ENCODE measurements around the gene CUL9.
A peak's percentile ranks its signal among the peaks of the same experiment; 100 is the strongest.

The CUL9 gene

DNA sequence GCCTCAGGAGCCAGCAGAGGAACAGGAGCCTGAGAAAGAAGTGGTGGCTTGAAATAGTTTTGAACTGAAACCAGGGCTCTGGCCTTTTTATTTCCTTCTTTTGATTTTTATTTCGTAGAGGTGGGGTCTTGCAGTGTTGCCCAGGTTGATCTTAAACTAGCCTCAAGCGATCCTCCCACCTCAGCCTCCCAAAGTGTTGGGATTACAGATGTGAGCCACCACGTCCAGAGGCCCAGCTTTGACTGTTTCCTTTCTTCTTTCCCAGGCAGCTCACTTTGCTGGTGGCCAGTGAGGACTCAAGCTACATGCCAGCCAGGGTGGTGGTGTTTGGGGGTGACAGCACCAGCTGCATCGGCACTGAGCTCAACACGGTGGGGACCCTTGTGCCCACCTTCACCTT lies 20.5 kb downstream of the CUL9 start:
- DNase-seq, result no peak

- no peak for DNase-seq
Measured at GRCh38 chr6:43203029-43203717, 21.2 kb downstream of the CUL9 start.

DNA sequence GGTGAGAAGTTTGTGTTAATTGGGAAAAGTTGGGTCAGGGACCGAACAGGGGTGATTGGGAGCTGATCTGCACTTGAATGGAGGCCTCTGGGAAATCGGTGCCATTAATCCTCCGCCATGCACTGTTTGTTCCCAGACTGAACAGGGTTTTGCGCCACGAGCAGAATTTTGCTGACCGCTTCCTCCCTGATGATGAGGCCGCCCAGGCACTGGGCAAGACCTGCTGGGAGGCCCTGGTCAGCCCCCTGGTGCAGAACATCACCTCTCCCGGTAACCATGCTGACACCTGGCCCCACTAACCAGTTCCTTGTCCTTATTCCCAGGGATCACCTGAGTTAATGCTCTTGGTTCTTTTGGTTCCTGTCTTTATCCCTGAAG lies 21.7 kb downstream of the CUL9 start:
- no peak for DNase-seq

DNA sequence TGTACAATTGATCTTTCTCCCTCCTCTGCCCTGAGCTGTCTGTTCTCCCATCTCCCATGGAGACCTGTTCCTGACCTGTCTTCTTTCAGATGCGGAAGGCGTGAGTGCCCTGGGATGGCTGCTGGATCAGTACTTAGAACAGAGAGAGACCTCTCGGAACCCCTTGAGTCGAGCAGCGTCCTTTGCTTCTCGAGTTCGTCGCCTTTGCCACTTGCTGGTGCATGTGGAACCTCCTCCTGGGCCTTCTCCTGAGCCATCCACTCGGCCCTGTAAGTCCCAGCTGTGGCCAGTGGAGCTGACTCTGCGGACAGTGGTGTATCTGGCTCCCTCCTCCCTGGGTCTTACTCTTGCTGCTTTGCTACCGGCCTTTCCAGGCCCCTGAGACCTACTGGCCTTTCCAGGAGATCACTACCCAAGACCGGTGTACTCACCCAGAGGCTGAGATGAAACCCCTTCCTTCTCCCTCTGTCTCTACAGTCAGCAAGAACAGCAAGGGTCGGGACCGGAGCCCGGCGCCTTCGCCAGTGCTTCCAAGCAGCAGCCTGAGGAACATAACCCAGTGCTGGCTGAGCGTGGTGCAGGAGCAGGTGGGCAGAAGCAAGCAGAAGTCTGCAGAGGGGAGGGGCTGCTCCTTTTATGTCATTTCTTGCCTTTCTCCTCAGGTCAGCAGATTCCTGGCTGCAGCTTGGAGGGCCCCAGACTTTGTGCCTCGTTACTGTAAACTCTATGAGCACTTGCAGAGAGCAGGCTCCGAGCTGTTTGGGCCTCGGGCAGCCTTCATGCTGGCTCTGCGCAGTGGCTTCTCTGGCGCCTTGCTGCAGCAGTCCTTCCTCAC lies 22.5 kb downstream of the CUL9 start:
- DNase-seq, result no peak

GRCh38 chr6:43205849-43206248 lies 23.9 kb downstream of the CUL9 start:
- DNase-seq, result no peak

GRCh38 chr6:43207286-43207685 lies 25.3 kb downstream of the CUL9 start:
- DNase-seq, result no peak

DNA sequence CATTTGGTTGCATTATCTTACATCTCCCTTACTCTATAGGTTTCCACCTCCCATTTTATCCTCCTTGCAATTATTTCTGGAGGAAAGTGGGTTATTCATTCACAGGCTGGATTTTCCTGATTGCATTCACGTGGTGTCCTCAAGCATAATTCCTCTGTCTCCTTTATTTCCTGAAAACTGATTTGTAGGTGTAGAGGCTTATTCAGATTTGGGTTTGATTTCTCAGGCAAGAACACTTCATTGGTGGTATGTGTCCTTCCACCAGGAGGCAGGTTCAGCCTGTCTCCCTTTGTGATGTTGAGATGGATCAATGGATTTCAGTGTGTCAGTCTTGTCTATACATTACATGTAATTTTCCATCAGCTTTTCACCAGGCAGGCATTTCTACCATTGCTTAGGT lies 30.0 kb downstream of the CUL9 start:
- no peak for DNase-seq

- DNase-seq, result no peak
Measured at GRCh38 chr6:43213431-43213830, 31.4 kb downstream of the CUL9 start.

GRCh38 chr6:43215066-43215465 lies 33.1 kb downstream of the CUL9 start:
- no peak for DNase-seq

DNA sequence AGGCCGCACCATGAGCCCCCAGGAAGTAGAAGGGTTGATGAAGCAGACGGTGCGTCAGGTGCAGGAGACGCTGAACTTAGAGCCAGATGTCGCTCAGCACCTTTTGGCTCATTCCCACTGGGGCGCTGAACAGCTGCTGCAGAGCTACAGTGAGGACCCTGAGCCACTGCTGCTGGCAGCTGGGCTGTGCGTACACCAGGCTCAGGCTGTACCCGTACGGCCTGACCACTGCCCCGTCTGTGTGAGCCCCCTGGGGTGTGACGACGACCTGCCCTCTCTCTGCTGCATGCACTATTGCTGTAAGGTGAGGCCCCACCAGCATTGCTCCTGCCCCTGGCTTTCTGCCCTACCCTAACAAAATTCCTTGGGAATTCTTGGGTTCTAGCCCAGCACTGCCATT lies 34.2 kb downstream of the CUL9 start:
- DNase-seq, result no peak

DNA sequence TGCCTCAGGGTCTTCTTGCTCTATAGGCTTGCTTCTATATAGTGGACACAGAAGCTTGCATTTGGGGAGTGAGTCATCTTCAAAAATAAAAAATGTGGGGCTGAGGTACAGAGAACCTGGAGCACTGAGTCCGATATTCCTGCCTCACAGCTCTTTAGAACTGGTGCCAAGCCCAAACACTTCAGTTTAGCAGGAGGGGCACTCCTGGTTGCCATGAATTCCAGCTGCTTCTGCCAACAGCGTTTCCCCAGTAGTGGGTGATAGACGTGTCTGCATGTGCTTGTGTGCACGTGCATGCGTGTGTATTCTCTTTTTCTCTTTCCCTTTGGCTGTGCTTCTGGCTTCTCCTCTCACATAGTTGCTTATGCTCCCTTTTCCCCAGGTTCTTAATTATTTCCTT lies 35.4 kb downstream of the CUL9 start:
- no peak for DNase-seq

DNA sequence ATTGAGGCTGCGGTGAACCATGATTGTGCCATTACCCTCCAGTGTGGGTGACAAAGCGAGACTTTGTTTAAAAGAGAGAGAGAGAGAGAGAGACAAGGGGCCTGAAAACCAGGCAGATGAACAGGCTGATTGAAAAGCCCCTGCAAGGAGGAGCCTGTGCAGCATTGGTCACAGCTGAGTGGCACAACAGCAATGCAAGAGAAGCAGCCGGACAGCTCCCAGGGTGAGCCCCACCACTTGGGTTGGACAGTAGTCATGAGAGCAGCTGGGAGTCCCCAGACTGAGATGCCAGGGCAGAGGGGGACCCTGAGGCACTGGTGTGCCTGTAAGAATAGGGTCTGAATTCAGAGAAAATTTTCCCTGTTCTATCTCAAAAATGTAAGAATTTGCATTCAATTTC lies 37.1 kb downstream of the CUL9 start:
- DNase-seq, result no peak

DNA sequence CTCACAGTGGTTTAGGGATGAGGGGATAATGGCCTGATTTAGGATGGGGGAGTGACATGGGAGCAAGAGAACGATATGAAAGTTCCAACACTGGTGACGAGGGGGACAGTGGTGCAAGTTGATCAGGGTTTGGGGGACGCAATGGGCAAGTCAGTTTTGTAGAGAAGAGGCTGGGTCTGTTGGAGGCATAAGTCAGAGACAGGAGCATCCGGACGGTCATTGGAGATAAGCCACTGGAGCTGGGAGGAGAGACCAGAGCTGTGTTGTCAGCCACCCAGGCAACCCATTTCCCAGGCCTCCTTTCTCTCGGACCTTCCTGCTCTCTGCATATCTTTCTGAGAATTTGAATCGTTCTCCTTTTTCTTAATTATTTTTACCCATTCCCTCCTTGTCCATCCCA lies 37.8 kb downstream of the CUL9 start:
- no peak for DNase-seq

GRCh38 chr6:43220439-43220951 lies 38.5 kb downstream of the CUL9 start:
- no peak for DNase-seq

DNA sequence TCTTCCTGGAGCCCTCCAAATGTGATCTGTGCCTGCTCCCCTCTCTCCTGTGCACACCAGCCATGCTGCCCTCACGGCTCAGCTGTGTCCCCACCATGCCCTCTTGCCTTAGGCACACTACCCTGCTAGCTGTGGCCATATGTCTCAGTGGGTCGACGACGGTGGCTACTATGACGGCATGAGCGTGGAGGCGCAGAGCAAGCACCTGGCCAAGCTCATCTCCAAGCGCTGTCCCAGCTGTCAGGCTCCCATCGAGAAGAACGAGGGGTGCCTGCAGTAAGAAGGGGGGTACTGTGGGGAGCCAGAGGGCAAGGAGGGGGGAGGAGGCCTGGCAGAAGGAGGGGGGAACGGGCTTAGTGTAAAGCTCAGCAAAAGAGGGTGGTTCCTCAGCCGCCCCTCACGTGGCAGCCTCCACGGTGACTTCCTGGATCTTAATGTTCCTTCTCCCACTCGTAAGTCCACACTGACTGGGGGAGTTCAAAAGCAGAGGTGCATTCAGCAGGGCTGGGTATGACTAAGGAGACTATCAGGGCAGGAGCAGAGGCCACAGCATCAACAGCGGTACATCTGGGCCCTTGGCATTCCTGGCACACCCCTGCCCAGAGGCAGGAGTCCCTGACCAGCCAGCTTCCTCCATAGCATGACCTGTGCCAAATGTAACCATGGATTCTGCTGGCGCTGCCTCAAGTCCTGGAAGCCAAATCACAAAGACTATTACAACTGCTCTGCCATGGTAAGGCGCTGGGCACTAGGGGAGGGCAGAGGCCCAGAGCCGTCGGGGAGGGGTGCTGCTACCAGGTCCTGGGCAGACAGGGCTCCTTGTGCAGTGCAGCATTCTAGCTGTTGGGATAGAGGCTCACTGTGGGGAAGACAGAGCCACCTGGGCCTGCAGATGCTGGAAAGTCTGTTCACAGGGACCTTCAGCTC lies 39.3 kb downstream of the CUL9 start:
- no peak for DNase-seq

DNA sequence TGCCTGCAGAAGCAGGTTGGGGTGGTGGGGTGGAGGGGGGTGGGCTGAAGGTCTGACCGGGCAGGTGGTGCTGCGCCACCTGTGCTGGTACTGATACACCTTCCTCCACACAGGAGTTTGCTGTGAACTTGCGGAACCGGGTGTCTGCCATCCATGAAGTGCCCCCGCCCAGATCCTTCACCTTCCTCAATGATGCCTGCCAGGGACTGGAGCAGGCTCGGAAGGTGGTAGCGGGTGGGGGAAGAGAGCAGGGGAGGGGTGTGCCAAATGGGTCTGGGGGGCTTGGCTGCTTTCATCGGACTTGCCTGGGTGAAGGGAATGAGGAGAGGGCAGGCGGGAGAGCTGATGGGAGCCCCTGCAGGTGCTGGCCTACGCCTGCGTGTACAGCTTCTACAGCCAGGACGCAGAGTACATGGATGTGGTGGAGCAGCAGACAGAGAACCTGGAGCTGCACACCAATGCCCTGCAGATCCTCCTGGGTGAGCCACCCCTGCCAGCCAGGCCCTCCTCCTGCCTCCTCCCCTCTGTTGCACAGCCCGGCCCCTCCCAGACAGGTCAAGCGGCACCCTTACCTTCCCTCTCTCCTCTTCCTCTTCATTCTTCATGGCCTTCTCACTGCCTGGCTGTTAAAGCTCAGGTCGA lies 40.5 kb downstream of the CUL9 start:
- DNase-seq, result no peak

- no peak for DNase-seq
Measured at GRCh38 chr6:43223175-43223574, 41.2 kb downstream of the CUL9 start.

- no peak for DNase-seq
Measured at GRCh38 chr6:43226192-43226851, 44.3 kb downstream of the CUL9 start.

- peak; percentile 84 for DNase-seq
Measured at GRCh38 chr6:43228951-43229802, 47.2 kb downstream of the CUL9 start, which contains the start of gene DNPH1. TSS of gene DNPH1 (minus strand) at chr6:43229481. CDS start at chr6:43229456, 25 bp downstream.

- no peak for DNase-seq
Measured at GRCh38 chr6:43229803-43230620, 48.0 kb downstream of the CUL9 start.
